Panc1 (cell line): ENCODE data around the gene ST3GAL2. TPM values are rescaled to one million over a fixed set of nuclear protein-coding genes. Genes with fewer than 3 reads are reported as not detected.

Source experiments
- ATAC-seq: fragments of 200-7000 bp; cut with Tn5 transposase; 2 replicates; pipeline ENCODE4 v1.9.1; 2020; ENCODE audit warnings: mild to moderate bottlenecking, moderate library complexity
- BruUV-seq: library from RNA; stranded (reverse); fragments of 400-500 nt; replicated peaks from 2 replicates; lab custom pipeline; 2021; lab: Mats Ljungman, UMichigan
- CTCF ChIA-PET: fragments of 300-600 bp; sonication (Branson Sonifier 250); formaldehyde crosslinking; loops from one replicate; lab custom pipeline; 2022; ENCODE audit warnings: antibody characterized with exemption; lab: Charles Lee
- POLR2A ChIA-PET: fragments of 300-600 bp; sonication (Branson Sonifier 250); formaldehyde crosslinking; loops from one replicate; lab custom pipeline; 2022; ENCODE audit warnings: antibody characterized with exemption; lab: Charles Lee
- DNase-seq: peaks from one replicate; pipeline ENCODE4 v3.0.0-alpha.2; 2010; ENCODE audit warnings: low read depth, low spot score
- H3K27ac ChIP-seq: 2 replicates; pipeline ENCODE4 v1.5.1; 2011; ENCODE audit warnings: mild to moderate bottlenecking, low read length, inconsistent platforms
- H3K27me3 ChIP-seq: fragments of 200-500 bp; sonication (Bioruptor generic); 2 replicates; pipeline ENCODE4 v1.6.0; 2014; ENCODE audit warnings: low read length, inconsistent platforms; ENCODE audit not compliant: control insufficient read depth, insufficient read depth
- H3K36me3 ChIP-seq: fragments of 200-500 bp; sonication (Bioruptor generic); 2 replicates; pipeline ENCODE4 v1.5.1; 2014; ENCODE audit warnings: inconsistent platforms, mild to moderate bottlenecking, low read length, moderate library complexity; ENCODE audit not compliant: control insufficient read depth, insufficient read depth
- H3K4me1 ChIP-seq: 2 replicates; pipeline ENCODE4 v1.5.1; 2011; ENCODE audit warnings: inconsistent platforms, mild to moderate bottlenecking, low read length, moderate library complexity; ENCODE audit not compliant: control insufficient read depth, insufficient read depth
- H3K4me3 ChIP-seq, 2 experiments: 2 replicates each; pipeline ENCODE4 v1.5.1; 2011 to 2012; ENCODE audit warnings: low read depth in 2 of 2, low read length in 2 of 2, mild to moderate bottlenecking in 2 of 2, inconsistent platforms in 1 of 2, moderate library complexity in 1 of 2
- H3K9me3 ChIP-seq: fragments of 200-500 bp; sonication (Bioruptor generic); 2 replicates; pipeline ENCODE4 v1.5.1; 2014; ENCODE audit warnings: low read depth, mild to moderate bottlenecking, inconsistent platforms, low read length, moderate library complexity; ENCODE audit not compliant: control insufficient read depth, insufficient read depth
- CTCF ChIP-seq: fragments of 450-650 bp; IDR thresholded peaks from 2 replicates; pipeline ENCODE4 v1.5.1; 2017; ENCODE audit warnings: mild to moderate bottlenecking
- POLR2AphosphoS5 ChIP-seq: IDR thresholded peaks from 2 replicates; pipeline ENCODE4 v1.6.1; 2012; ENCODE audit warnings: mild to moderate bottlenecking, low read depth, low read length, moderate library complexity
- REST ChIP-seq, 2 experiments: IDR thresholded peaks; 2 replicates each; pipeline ENCODE4 v1.6.1; 2011 to 2012; ENCODE audit warnings: low read depth in 2 of 2, control low read depth in 1 of 2, low read length in 1 of 2, mild to moderate bottlenecking in 1 of 2, moderate library complexity in 1 of 2; ENCODE audit not compliant: insufficient read depth in 1 of 2
- SIN3A ChIP-seq: IDR thresholded peaks from 2 replicates; pipeline ENCODE4 v1.6.1; 2012; ENCODE audit warnings: low read depth, mild to moderate bottlenecking, low read length, moderate library complexity, borderline replicate concordance; ENCODE audit not compliant: insufficient read depth
- TCF7L2 ChIP-seq: IDR thresholded peaks from 2 replicates; pipeline ENCODE4 v1.6.1; 2011; ENCODE audit warnings: mild to moderate bottlenecking, low read depth, low read length, inconsistent platforms
- in situ Hi-C: cut with HindIII; loops from 2 replicates; pipeline ENCODE4 v1.10.0; 2016; ENCODE audit warnings: low sequenced_read_pairs, low pct_unique_long_range_greater_than_20kb
- intact Hi-C: fragments of 100-400 bp; cut with micrococcal nuclease; formaldehyde crosslinking; loops from one replicate; pipeline ENCODE4 v1.10.0; 2022; ENCODE audit not compliant: unreplicated experiment
- total RNA-seq: library from RNA; stranded (reverse); gene quantifications from one replicate; pipeline ENCODE4 v1.2.1, GENCODE V29; 2021; ENCODE audit not compliant: unreplicated experiment

Gene ST3GAL2
- total RNA-seq, 1 experiment from 2014 or later = 84.2 TPM

GRCh38 chr16:70391881-70392481 lies 46.9 kb downstream of the ST3GAL2 start:
- ChIA-PET CTCF (no interaction called here), POLR2A (no interaction called here)
- Histone ChIP-seq H3K4me1 (no peaks in the 10 kb centered on the region), H3K27ac (no peak overlapping the region), H3K9me3 (no peaks in the 10 kb centered on the region), H3K36me3 (peaks cover 3% of the 10 kb centered on the region), H3K4me3 (no peak overlapping the region), H3K27me3 (no peaks in the 10 kb centered on the region)
- TF ChIP-seq CTCF (no peak), TCF7L2 (no peak), REST (IDR thresholded peaks at IDR 0.05; ENCODE audit: insufficient read depth in 1 of 2, low read depth in 2 of 2, low read length in 1 of 2) (no peak), SIN3A (no peak), POLR2AphosphoS5 (no peak)
- no TSS peak for BruUV-seq
- DNase-seq = no peak
- in situ Hi-C loops = no loop called here
- no peak for ATAC-seq
- intact Hi-C loops = loop anchor here (10.0 kb wide), 1 partner anchor 63 kb away; the partner anchor contains the start of gene FCSK

GRCh38 chr16:70391446-70391845 lies 47.5 kb downstream of the ST3GAL2 start:
- POLR2A ChIA-PET = no interaction called here
- no peak for DNase-seq
- no peaks in the 10 kb centered on the region for H3K9me3 ChIP-seq
- H3K4me1 ChIP-seq = no peaks in the 10 kb centered on the region
- BruUV-seq = no TSS peak
- no peaks in the 10 kb centered on the region for H3K27me3 ChIP-seq
- intact Hi-C loops (loop anchor here (10.0 kb wide), 1 partner anchor 63 kb away; the partner anchor contains the start of gene FCSK), in situ Hi-C loops (no loop called here)
- ATAC-seq = no peak
- H3K36me3 ChIP-seq = peaks cover 3% of the 10 kb centered on the region
- H3K27ac ChIP-seq = no peak overlapping the region
- no peak for TF ChIP-seq SIN3A
- TF ChIP-seq CTCF = no peak
- no peak for TF ChIP-seq TCF7L2
- no peak for TF ChIP-seq POLR2AphosphoS5
- TF ChIP-seq REST (IDR thresholded peaks at IDR 0.05; ENCODE audit: insufficient read depth in 1 of 2, low read depth in 2 of 2, low read length in 1 of 2) = no peak
- CTCF ChIA-PET = no interaction called here
- H3K4me3 ChIP-seq = no peak overlapping the region
